Mesothelial cell of epicardium (in vitro differentiated cells): Measurements from ENCODE around the gene DDX51. TPM values are rescaled to one million over a fixed set of nuclear protein-coding genes. Genes with fewer than 3 reads are reported as not detected.

ENCODE experiments used
- DNase-seq, 2 experiments: peaks; one replicate each; pipeline ENCODE4 v3.0.0; 2021; ENCODE audit warnings: low spot score in 2 of 2; ENCODE audit not compliant: unreplicated experiment in 2 of 2
- H3K27ac Mint-ChIP-seq: 2 replicates; pipeline ENCODE4 v1.8.0; 2021; ENCODE audit warnings: mixed read lengths
- H3K27me3 Mint-ChIP-seq: 2 replicates; pipeline ENCODE4 v1.8.0; 2021; ENCODE audit warnings: low read depth, mixed read lengths
- H3K36me3 Mint-ChIP-seq: 2 replicates; pipeline ENCODE4 v1.8.0; 2021; ENCODE audit warnings: mixed read lengths
- H3K4me1 Mint-ChIP-seq: 2 replicates; pipeline ENCODE4 v1.8.0; 2021; ENCODE audit warnings: mixed read lengths
- H3K4me3 Mint-ChIP-seq: 2 replicates; pipeline ENCODE4 v1.8.0; 2021; ENCODE audit warnings: mild to moderate bottlenecking, moderate library complexity, mixed read lengths
- H3K9me3 Mint-ChIP-seq: 2 replicates; pipeline ENCODE4 v1.8.0; 2021; ENCODE audit warnings: mixed read lengths
- total RNA-seq: library from RNA; stranded (reverse); gene quantifications from 3 replicates; pipeline ENCODE4 v1.2.1, GENCODE V29; 2021
- TF ChIP-seq, protein P1 (sequence below): fragments of 200-600 bp; sonication (generic); IDR thresholded peaks from one replicate; pipeline ENCODE4 v1.5.0; 2021; ENCODE audit warnings: antibody characterized with exemption; ENCODE audit not compliant: unreplicated experiment

DDX51 gene
- total RNA-seq, 1 donor from 2014 or later: 32.5 TPM

DNA sequence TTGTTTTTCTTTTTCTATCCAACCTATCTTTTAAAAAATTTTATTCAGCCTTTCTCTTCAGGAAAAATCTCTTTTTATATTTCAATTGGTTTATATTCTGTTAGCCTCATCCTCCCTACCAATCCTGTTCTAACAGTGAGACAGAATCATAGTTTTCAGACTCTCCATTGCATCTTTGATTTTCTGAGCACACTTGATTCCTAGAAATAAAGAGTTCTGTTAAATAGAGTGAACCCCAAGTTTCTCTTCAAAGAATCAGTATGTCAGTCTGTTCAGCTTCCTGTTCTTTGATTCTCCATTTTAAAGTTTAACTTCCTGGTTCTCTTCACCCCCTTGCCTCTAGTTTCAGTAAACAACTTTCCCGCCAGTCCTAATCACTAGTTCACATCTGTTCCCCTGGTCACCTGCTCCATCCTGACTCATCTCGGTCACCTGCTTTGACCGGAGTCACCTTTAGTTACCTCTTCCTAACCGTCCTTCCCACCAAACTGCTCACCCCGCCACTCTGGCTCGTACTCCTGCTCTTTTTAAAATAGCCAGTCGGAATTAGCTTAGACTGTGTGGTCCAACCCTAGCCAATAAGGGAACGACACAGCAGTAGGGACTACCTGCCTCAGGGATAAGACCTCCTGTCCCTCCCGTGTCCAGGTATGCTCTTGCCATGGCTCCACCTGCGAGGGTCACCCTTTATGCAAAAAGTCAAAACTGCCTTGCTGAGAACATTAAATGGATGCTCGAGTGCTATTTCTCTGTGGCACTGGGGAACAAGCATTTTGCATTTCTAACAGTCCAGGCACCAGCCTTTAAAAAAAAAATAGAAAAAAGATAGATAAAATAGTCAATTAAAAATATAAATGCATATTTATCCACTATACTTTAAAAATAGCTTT, 48.4 kb downstream of the DDX51 start:
- Mint-ChIP-seq H3K27ac (no peak overlapping the region), H3K27me3 (no peaks in the 10 kb centered on the region), H3K4me3 (no peak overlapping the region), H3K4me1 (no peaks in the 10 kb centered on the region), H3K9me3 (peaks cover 6% of the 10 kb centered on the region), H3K36me3 (peaks cover 32% of the 10 kb centered on the region)
- TF ChIP-seq, protein P1, sequence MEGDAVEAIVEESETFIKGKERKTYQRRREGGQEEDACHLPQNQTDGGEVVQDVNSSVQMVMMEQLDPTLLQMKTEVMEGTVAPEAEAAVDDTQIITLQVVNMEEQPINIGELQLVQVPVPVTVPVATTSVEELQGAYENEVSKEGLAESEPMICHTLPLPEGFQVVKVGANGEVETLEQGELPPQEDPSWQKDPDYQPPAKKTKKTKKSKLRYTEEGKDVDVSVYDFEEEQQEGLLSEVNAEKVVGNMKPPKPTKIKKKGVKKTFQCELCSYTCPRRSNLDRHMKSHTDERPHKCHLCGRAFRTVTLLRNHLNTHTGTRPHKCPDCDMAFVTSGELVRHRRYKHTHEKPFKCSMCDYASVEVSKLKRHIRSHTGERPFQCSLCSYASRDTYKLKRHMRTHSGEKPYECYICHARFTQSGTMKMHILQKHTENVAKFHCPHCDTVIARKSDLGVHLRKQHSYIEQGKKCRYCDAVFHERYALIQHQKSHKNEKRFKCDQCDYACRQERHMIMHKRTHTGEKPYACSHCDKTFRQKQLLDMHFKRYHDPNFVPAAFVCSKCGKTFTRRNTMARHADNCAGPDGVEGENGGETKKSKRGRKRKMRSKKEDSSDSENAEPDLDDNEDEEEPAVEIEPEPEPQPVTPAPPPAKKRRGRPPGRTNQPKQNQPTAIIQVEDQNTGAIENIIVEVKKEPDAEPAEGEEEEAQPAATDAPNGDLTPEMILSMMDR: no peak
- DNase-seq: no peak

DNA sequence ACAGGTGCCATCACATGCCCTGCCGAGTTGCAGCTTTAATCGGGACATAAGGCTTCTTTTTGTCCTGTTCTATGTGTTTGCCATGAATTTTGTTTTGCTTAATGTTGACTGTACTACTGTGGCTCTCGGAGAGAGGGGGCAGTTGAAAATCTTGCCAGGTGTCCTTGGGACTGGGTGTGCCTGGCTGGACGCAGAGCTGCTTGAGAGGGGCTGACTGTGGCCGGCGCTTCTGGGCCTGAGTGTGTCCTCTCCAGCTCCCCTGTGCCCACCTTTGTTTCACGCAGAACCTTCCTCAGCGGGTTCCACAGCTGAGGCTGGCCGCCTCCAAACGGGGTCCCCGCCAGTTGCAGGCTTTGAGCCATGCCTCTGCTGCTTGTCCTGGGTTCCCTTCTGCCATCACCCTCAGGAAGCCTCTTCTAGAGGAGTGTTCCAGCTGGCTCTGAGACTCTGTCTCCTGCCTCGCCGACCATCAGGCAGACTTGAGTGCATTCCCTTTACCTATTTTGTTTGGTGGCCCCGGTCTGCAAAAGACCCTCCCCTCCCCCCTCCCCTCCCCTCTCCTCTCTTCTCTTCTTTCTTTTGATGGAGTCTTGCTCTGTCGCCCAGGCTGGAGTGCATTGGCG, 49.7 kb downstream of the DDX51 start:
- TF ChIP-seq, protein P1: no peak
- no peak overlapping the region for H3K27ac Mint-ChIP-seq
- no peaks in the 10 kb centered on the region for H3K4me1 Mint-ChIP-seq
- no peaks in the 10 kb centered on the region for H3K27me3 Mint-ChIP-seq
- H3K4me3 Mint-ChIP-seq: no peak overlapping the region
- peaks cover 36% of the 10 kb centered on the region for H3K36me3 Mint-ChIP-seq
- H3K9me3 Mint-ChIP-seq: peaks cover 6% of the 10 kb centered on the region
- no peak for DNase-seq

DNA sequence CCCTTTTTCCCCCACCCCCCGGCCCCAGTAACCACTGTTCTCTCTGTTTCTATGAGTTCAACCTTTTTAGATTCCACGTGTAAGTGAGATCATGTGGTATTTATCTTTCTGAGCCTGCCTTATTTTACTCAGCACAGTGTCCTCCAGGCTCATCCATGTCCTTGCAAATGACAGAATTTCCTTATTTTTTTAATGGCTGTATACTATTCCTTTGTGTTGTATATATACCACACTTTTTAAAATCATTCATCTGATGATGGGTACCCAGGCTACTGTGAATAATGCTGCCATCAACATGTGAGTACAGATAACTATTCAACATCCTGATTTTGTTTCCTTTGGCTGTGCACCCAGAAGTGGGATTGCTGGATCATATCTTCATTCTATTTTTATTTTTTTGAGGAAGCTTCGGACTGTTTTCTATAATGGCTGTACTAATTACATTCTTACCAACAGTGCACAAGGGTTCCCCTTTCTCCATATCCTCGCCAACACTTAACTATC, 54.7 kb downstream of the DDX51 start:
- Mint-ChIP-seq H3K9me3 (no peaks in the 10 kb centered on the region), H3K36me3 (peaks cover 23% of the 10 kb centered on the region), H3K27me3 (no peaks in the 10 kb centered on the region), H3K4me3 (no peak overlapping the region), H3K4me1 (peaks cover 13% of the 10 kb centered on the region), H3K27ac (no peak overlapping the region)
- DNase-seq: no peak
- TF ChIP-seq, protein P1: no peak

Other genes with a start within 250 kb of the DDX51 start
- 88.8 to 104 TPM (median 93.0 TPM) in 3 replicates for gene ULK1, start 249.7 kb downstream of the DDX51 start, total RNA-seq
- 25.5 to 28.2 TPM (median 27.4 TPM) in 3 replicates for gene PUS1, start 215.0 kb downstream of the DDX51 start, total RNA-seq
- 74.0 to 77.9 TPM (median 75.3 TPM) in 3 replicates for gene EP400, start 194.4 kb downstream of the DDX51 start, total RNA-seq
- 24.3 to 27.4 TPM (median 25.1 TPM) in 3 replicates for gene NOC4L, start 138 bp upstream of the DDX51 start, total RNA-seq
- 3.5 to 4.8 TPM (median 3.7 TPM) in 3 replicates for gene GALNT9, start 185.3 kb upstream of the DDX51 start, total RNA-seq